ENCODE results near the gene SPATS1. TPM values are rescaled to one million over a fixed set of nuclear protein-coding genes. Genes with fewer than 3 reads are reported as not detected.
"Not testable (repeated sequence)": the region's sequence is repeated elsewhere in the genome, so short reads cannot be mapped to it uniquely, and the experiment has no call there.

SPATS1 gene
- total RNA-seq, 1 donor from 2014 or later: 1.8 TPM

- Histone ChIP-seq H3K36me3 (no peaks in the 10 kb centered on the region), H3K27me3 (ENCODE audit: low read depth) (peaks cover 13% of the 10 kb centered on the region), H3K9me3 (no peaks in the 10 kb centered on the region), H3K27ac (no peak overlapping the region), H3K4me3 (no peak overlapping the region), H3K4me1 (no peaks in the 10 kb centered on the region)
- intact Hi-C loops (cut with DNase I): no loop called here
- no peak for TF ChIP-seq CTCF (IDR thresholded peaks at IDR 0.05)
- ATAC-seq: no peak
- no peak for DNase-seq
Observed at GRCh38 chr6:44321210-44321609, 21.2 kb upstream of the SPATS1 start.

GRCh38 chr6:44327096-44327495, 15.4 kb upstream of the SPATS1 start:
- ATAC-seq: no peak
- Histone ChIP-seq H3K27me3 (ENCODE audit: low read depth) (no peaks in the 10 kb centered on the region), H3K4me1 (no peaks in the 10 kb centered on the region), H3K36me3 (no peaks in the 10 kb centered on the region), H3K9me3 (no peaks in the 10 kb centered on the region), H3K27ac (no peak overlapping the region), H3K4me3 (no peak overlapping the region)
- TF ChIP-seq CTCF (IDR thresholded peaks at IDR 0.05): no peak
- DNase-seq: no peak
- intact Hi-C loops (cut with DNase I): no loop called here

- no peak for TF ChIP-seq CTCF (IDR thresholded peaks at IDR 0.05)
- no peak for ATAC-seq
- Histone ChIP-seq H3K4me3 (no peak overlapping the region), H3K27ac (no peak overlapping the region), H3K27me3 (ENCODE audit: low read depth) (peaks cover 6% of the 10 kb centered on the region), H3K36me3 (no peaks in the 10 kb centered on the region), H3K9me3 (no peaks in the 10 kb centered on the region), H3K4me1 (no peaks in the 10 kb centered on the region)
- DNase-seq: no peak
- intact Hi-C loops (cut with DNase I): no loop called here
Observed at GRCh38 chr6:44327760-44328159, 14.7 kb upstream of the SPATS1 start.

GRCh38 chr6:44328203-44328602, 14.2 kb upstream of the SPATS1 start:
- H3K9me3 ChIP-seq; DNase-seq; H3K27ac ChIP-seq; intact Hi-C loops (cut with DNase I); H3K36me3 ChIP-seq; H3K4me1 ChIP-seq; H3K27me3 ChIP-seq (ENCODE audit: low read depth); ATAC-seq; H3K4me3 ChIP-seq: not testable (repeated sequence)

GRCh38 chr6:44329858-44330257, 12.6 kb upstream of the SPATS1 start:
- intact Hi-C loops (cut with DNase I): no loop called here
- Histone ChIP-seq H3K27ac (no peak overlapping the region), H3K4me3 (no peak overlapping the region), H3K27me3 (ENCODE audit: low read depth) (peaks cover 8% of the 10 kb centered on the region), H3K9me3 (no peaks in the 10 kb centered on the region), H3K36me3 (no peaks in the 10 kb centered on the region), H3K4me1 (no peaks in the 10 kb centered on the region)
- TF ChIP-seq CTCF (IDR thresholded peaks at IDR 0.05): no peak
- ATAC-seq (no peak), DNase-seq (no peak)

GRCh38 chr6:44332585-44332984, 9.9 kb upstream of the SPATS1 start:
- Histone ChIP-seq H3K9me3 (no peaks in the 10 kb centered on the region), H3K27me3 (ENCODE audit: low read depth) (peaks cover 8% of the 10 kb centered on the region), H3K36me3 (no peaks in the 10 kb centered on the region), H3K4me3 (no peak overlapping the region), H3K4me1 (no peaks in the 10 kb centered on the region), H3K27ac (no peak overlapping the region)
- intact Hi-C loops (cut with DNase I): no loop called here
- DNase-seq (no peak), ATAC-seq (peak in 1 of 2 donors; percentile 52)
- no peak for TF ChIP-seq CTCF (IDR thresholded peaks at IDR 0.05)

All from lower lobe of right lung (tissue), 2 donors.